GM19463 (cell line): Measurements from ENCODE around the gene KLHDC4.
"Not testable (repeated sequence)": the region's sequence is repeated elsewhere in the genome, so short reads cannot be mapped to it uniquely, and the experiment has no call there.

Source experiments
- ATAC-seq: cut with Tn5 transposase; IDR thresholded peaks from one replicate; pipeline ENCODE4 v1.9.1; 2021; ENCODE audit warnings: mild to moderate bottlenecking, moderate library complexity; ENCODE audit not compliant: unreplicated experiment

KLHDC4 gene

DNA sequence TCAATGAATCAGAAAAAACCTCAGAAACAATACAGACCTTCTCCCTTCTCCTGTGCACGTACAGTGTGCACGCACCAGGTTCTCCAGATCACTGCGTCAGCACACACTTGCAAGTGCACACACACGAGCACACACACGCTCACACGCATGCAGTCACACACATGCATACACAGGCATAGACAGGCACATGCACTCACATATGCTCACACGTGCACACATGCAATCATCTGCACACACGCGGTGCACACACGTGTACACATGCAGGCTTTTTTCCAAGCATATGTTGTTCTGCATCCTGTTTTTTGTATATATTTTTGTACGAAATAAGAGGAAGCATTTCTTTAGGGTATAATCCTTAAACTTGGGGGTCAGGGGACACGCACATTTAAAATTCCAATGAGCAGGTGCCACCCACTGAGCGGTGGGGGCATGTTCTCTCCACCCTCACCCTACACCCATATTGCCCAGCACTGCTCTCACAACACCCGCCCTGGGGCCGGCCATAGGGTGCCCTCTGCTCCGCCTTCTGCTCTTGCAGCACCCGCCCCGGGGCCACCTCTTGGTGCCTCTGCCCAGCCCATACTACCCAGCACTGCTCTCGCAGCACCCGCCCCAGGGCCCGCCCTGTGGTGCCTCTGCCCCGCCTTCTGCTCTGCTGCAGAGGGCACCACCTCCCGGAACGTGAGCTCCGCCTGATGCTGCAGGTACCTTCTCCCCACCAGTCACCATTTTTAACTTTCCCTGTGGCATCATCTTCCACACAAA is 20.9 kb downstream of the KLHDC4 start:
- no peak for ATAC-seq

GRCh38 chr16:87742781-87743490 is 22.9 kb downstream of the KLHDC4 start:
- ATAC-seq: no peak

DNA sequence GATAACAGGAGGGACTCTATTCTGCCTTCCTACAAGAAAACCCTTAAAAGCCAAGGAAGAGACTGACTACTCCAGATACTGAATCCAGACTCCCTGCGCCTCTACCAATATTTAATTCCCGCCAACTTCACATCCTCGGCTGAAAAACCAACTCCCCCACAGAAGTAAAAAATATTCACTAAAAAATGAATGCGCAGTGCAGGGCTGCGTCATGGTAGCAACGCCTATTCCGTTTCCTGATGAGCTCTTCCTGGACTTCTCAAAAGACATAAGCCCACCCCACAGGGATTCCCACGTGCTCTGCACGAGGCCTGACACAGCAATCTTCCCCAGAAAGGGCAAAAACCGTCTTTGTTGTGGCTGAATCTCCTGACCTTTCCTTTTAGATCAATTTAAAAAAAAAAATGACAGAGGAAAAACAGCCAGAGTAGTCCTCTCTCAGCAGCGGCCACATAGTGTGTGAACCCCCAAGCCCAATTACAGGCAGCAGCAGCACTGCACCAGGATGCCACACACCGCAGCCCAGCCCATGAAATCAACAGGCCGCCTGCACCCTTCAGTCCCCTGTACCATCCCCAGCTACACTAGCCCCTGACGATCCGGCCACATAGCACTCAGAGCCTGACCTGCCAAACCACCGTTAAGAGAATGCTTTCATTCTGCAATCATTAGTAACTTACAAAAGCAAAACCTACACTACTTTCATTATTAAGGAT is 23.9 kb downstream of the KLHDC4 start:
- ATAC-seq: no peak

GRCh38 chr16:87740909-87741424 is 24.8 kb downstream of the KLHDC4 start:
- ATAC-seq: no peak

DNA sequence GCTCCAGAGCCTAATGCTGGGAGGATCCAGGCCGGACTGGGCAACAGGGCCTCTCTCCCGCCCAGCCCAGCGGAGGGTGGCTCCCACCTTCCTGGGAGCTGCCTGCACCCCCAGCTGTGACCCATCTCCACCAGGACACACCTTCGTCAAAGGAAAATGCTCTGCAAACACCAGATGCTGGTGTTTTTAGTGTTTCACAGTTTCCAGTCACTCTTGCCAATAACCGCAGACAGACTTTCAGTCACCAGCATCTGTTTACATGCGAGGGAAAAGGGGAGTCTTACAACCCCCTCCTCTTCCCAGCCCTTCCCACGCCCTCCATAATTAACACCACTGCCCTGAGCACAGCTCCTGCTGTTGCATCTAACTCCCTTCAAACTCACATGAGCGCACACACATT is 25.3 kb downstream of the KLHDC4 start:
- no peak for ATAC-seq

- no peak for ATAC-seq
These were observed 26.0 kb downstream of the KLHDC4 start for GRCh38 chr16:87739801-87740200.

GRCh38 chr16:87736008-87736382 is 29.8 kb downstream of the KLHDC4 start:
- no peak for ATAC-seq

- ATAC-seq: no peak
These were observed 30.3 kb downstream of the KLHDC4 start for GRCh38 chr16:87735270-87736007.

DNA sequence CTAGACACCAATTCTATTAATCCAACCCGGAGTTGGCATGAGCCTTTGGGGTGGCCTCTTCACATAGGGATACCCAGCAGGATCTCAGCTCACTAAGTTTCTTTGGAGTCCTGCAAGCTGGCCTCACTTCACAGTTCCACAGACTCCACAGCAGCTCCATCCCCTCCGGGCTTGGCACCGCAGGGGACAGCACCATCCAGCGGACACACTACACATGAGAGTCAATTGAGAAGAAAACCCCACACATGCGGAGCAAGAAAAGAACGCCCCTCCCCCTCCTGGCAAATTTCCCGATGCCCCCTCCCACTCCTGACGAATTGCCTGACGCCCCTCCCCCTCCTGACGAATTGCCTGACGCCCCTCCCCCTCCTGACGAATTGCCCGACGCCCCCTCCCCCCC is 31.1 kb downstream of the KLHDC4 start:
- no peak for ATAC-seq

DNA sequence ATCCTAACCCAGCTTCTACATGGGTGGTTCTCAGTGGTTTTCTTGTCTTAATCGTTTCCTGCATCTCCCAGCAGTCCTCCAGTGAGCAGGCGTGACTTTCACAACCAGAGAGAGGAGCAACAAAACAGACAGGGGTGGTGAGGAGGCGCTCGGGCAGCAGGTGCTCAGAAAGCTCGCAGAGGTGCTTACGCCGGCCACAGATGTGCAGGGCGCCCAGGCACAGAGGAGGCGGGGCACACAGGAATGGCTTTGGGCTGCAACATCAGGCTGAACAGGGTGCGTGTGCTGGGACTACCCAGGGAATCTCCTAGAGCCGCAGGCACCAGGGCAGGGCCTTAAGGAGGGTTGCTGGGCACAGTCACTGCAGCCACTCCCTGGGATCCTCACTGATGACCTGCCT is 32.6 kb downstream of the KLHDC4 start:
- no peak for ATAC-seq

DNA sequence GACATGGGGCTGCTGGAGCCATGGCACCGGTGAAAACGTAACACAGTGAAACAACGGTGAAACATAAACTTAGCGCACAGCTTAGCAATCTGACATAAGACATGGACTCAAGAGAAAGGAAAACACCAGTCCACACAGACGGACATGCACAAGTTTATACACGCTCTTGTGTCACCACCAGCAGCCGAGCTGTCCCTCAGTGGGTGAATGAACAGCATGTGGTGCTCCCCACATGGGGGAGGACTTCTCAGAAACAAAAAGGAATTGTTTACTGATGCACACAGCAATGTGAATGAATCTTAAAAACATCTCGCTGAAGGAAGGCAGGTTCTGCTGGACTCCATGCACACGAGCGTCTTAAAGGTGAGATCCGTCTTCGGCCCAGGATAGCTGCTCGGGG is 34.2 kb downstream of the KLHDC4 start:
- no peak for ATAC-seq

DNA sequence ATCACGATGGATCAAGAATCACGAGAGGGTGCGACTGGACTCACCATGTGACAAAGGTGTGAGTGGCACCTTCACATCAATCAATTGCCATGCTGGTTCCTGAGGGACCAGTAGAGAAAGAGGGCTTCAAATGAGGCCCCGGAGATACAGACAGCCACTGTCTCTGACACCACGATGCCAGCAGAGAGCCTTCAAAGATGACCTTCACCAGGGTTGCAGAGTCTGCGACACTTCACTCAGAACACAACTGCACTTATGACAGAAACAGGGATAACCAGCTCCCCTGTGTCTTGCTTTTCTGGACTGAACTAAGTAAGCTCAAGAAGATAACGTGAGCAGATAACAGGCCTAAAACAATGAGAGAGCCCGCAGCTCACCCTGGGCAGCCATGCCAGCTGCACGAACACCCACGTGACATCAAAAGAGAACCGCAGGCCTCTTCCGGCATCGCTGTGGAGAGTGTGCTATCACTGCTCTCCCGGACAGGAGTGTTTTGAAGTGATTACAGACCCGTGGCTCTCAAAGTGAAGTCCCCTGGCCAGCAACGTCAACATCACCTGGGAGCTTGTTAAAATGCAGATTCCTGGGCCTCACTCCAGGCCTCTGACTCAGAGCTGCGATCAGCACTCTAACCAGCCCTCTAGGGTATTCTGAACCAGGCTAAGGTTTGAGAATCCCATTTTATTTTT is 36.4 kb downstream of the KLHDC4 start:
- no peak for ATAC-seq

DNA sequence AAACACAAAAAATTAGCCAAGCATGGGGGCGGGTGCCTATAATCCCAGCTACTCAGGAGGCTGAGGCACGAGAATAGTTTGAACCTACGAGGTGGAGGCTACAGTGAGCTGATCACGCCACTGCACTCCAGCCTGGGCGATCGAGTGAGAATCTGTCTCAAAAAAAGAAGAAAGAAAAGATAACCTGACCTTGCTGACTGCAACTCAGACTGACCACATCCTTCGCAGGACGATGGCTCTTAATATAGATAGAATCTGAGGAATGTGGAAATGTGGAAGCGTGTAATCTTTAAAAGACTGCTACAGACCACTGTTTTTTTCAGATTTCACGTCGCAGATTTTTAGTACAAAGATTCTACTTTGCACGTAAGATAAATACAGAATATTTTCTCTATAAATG is 37.8 kb downstream of the KLHDC4 start:
- ATAC-seq: no peak

GRCh38 chr16:87727346-87727745 is 38.4 kb downstream of the KLHDC4 start:
- no peak for ATAC-seq

DNA sequence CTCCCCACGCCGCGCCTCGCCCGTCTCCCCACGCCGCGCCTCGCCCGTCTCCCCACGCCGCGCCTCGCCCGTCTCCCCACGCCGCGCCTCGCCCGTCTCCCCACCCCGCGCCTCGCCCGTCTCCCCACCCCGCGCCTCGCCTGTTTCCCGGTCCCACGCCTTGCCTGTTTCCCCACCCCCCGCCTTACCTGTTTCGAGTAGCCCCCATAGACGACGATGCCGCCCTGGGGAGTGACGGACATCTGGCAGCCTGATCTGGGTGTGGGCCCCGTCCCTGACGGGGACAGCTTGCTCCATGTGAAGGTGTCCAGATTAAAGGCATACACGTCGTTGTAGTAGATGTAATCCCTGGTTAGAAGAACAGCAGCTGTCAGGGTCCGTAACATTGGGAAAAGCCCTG is 39.2 kb downstream of the KLHDC4 start:
- ATAC-seq: not testable (repeated sequence)

- ATAC-seq: no peak
These were observed 40.1 kb downstream of the KLHDC4 start for GRCh38 chr16:87725596-87726235.

DNA sequence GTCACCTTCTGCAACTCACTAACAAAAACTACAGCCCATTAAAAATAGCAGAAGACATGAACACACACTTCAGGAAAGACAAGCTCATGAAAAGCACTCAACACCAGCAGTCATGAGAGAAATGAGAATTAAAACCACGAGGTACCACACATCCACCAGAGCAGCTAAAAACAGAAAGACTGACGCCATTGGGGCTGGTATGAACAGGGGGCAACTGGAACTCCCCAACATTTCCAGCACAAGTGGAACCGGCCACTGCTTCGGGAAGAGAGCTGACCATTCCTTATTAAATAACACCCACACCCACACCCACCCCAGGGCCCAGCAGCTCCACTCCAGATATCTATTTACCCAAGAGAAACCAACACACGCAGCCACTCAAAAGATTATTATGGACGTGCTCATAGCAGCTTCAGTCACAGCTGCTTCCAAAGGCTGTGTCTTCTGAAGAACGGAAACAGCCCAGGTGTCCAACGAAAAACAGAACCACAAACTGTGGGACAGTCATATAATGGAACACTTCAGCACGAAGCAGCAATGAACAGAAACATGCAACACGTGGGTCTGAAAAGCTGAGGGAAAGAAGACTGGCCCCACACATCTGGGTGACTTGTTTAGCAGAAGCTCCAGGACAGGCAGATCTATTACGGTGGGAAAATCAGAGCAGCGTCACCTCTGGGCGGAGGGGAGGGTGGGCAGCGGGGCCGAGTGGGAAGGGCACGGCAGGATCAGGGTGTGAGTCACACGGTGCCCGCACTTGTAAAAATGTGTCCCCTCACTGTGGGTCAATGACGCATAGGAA is 41.1 kb downstream of the KLHDC4 start:
- ATAC-seq: peak; percentile 40

- peak; percentile 76 for ATAC-seq
These were observed 42.6 kb downstream of the KLHDC4 start for GRCh38 chr16:87723226-87723623.

- ATAC-seq: no peak
These were observed 43.1 kb downstream of the KLHDC4 start for GRCh38 chr16:87722590-87723225.
